ENCODE data around the gene WLS. TPM values are rescaled to one million over a fixed set of nuclear protein-coding genes. Genes with fewer than 3 reads are reported as not detected.
A peak's percentile ranks its signal among the peaks of the same experiment; 100 is the strongest.

Gene WLS
- total RNA-seq, 1 donor from 2014 or later, result 123 TPM

GRCh38 chr1:68149110-68149798 lies 83.1 kb downstream of the WLS start:
- peaks cover 14% of the 10 kb centered on the region for H3K36me3 Mint-ChIP-seq (ENCODE audit: insufficient read depth)
- no peak for DNase-seq (ENCODE audit: low spot score, unreplicated experiment)
- TF ChIP-seq CTCF (IDR thresholded peaks at IDR 0.05; ENCODE audit: unreplicated experiment), result no peak
- peaks cover 7% of the 10 kb centered on the region for H3K4me1 Mint-ChIP-seq (ENCODE audit: low read depth)
- no peaks in the 10 kb centered on the region for H3K9me3 Mint-ChIP-seq (ENCODE audit: low read depth)
- no peak overlapping the region for H3K27ac Mint-ChIP-seq
- no peak overlapping the region for H3K4me3 Mint-ChIP-seq (ENCODE audit: low read depth)
- no peaks in the 10 kb centered on the region for H3K27me3 Mint-ChIP-seq

GRCh38 chr1:68148631-68149030 lies 83.7 kb downstream of the WLS start:
- H3K36me3 Mint-ChIP-seq (ENCODE audit: insufficient read depth), result peaks cover 14% of the 10 kb centered on the region
- no peak overlapping the region for H3K4me3 Mint-ChIP-seq (ENCODE audit: low read depth)
- no peaks in the 10 kb centered on the region for H3K9me3 Mint-ChIP-seq (ENCODE audit: low read depth)
- no peaks in the 10 kb centered on the region for H3K27me3 Mint-ChIP-seq
- TF ChIP-seq CTCF (IDR thresholded peaks at IDR 0.05; ENCODE audit: unreplicated experiment), result no peak
- DNase-seq (ENCODE audit: low spot score, unreplicated experiment), result no peak
- H3K4me1 Mint-ChIP-seq (ENCODE audit: low read depth), result peaks cover 7% of the 10 kb centered on the region
- no peak overlapping the region for H3K27ac Mint-ChIP-seq

GRCh38 chr1:68147534-68148171 lies 84.7 kb downstream of the WLS start:
- H3K27me3 Mint-ChIP-seq, result no peaks in the 10 kb centered on the region
- peaks cover 14% of the 10 kb centered on the region for H3K36me3 Mint-ChIP-seq (ENCODE audit: insufficient read depth)
- TF ChIP-seq CTCF (IDR thresholded peaks at IDR 0.05; ENCODE audit: unreplicated experiment), result no peak
- peaks cover 7% of the 10 kb centered on the region for H3K4me1 Mint-ChIP-seq (ENCODE audit: low read depth)
- no peaks in the 10 kb centered on the region for H3K9me3 Mint-ChIP-seq (ENCODE audit: low read depth)
- no peak overlapping the region for H3K27ac Mint-ChIP-seq
- no peak overlapping the region for H3K4me3 Mint-ChIP-seq (ENCODE audit: low read depth)
- no peak for DNase-seq (ENCODE audit: low spot score, unreplicated experiment)

- DNase-seq (ENCODE audit: low spot score, unreplicated experiment), result no peak
- H3K27me3 Mint-ChIP-seq, result no peaks in the 10 kb centered on the region
- no peak overlapping the region for H3K4me3 Mint-ChIP-seq (ENCODE audit: low read depth)
- peaks cover 10% of the 10 kb centered on the region for H3K4me1 Mint-ChIP-seq (ENCODE audit: low read depth)
- peak overlapping the region; percentile 25 for H3K27ac Mint-ChIP-seq
- no peaks in the 10 kb centered on the region for H3K9me3 Mint-ChIP-seq (ENCODE audit: low read depth)
- TF ChIP-seq CTCF (IDR thresholded peaks at IDR 0.05; ENCODE audit: unreplicated experiment), result no peak
- H3K36me3 Mint-ChIP-seq (ENCODE audit: insufficient read depth), result peaks cover 18% of the 10 kb centered on the region
These were observed 86.8 kb downstream of the WLS start for GRCh38 chr1:68145418-68146126.

GRCh38 chr1:68144856-68145255 lies 87.5 kb downstream of the WLS start:
- DNase-seq (ENCODE audit: low spot score, unreplicated experiment), result no peak
- Mint-ChIP-seq H3K36me3 (ENCODE audit: insufficient read depth) (peaks cover 19% of the 10 kb centered on the region), H3K27ac (no peak overlapping the region), H3K4me3 (ENCODE audit: low read depth) (no peak overlapping the region), H3K27me3 (no peaks in the 10 kb centered on the region), H3K4me1 (ENCODE audit: low read depth) (peaks cover 10% of the 10 kb centered on the region), H3K9me3 (ENCODE audit: low read depth) (no peaks in the 10 kb centered on the region)
- TF ChIP-seq CTCF (IDR thresholded peaks at IDR 0.05; ENCODE audit: unreplicated experiment), result no peak

Data from progenitor cell of endocrine pancreas (in vitro differentiated cells).